Measurements from ENCODE around the gene WDR64. TPM values are rescaled to one million over a fixed set of nuclear protein-coding genes. Genes with fewer than 3 reads are reported as not detected.

Gene WDR64
- total and polyA plus RNA-seq, 4 donors: 0.02 to 0.70 (median 0.17) TPM

GRCh38 chr1:241695246-241696171, 43.4 kb downstream of the WDR64 start:
- Histone ChIP-seq H3K36me3 (ENCODE audit: control insufficient read depth in 4 of 4, insufficient read depth in 3 of 4, low read depth in 1 of 4, low read length in 3 of 4) (no peaks in the 10 kb centered on the region), H3K4me1 (ENCODE audit: control insufficient read depth in 4 of 4, insufficient read depth in 4 of 4, low read length in 3 of 4) (no peaks in the 10 kb centered on the region), H3K9me3 (ENCODE audit: control insufficient read depth in 4 of 4, low read length in 3 of 4) (peaks cover 0 to 1% (median 0%) of the 10 kb centered on the region in 4 donors), H3K27ac (ENCODE audit: low read depth in 1 of 2, low read length in 2 of 2) (no peak overlapping the region), H3K9ac (ENCODE audit: low read depth in 1 of 2, low read length in 2 of 2) (no peak overlapping the region), H3K4me3 (ENCODE audit: low read depth in 1 of 3, low read length in 3 of 3) (no peak overlapping the region), H3K27me3 (ENCODE audit: control insufficient read depth in 4 of 4, insufficient read depth in 4 of 4, low read length in 3 of 4) (no peaks in the 10 kb centered on the region)
- 76% methylated on average over 9 of the region's 9 CpGs for WGBS
- TF ChIP-seq EGR1 (IDR thresholded peaks at IDR 0.05; ENCODE audit: low read depth in 2 of 2): no peak
- no peak for TF ChIP-seq ATF3 (IDR thresholded peaks at IDR 0.05)
- no peak for TF ChIP-seq REST (IDR thresholded peaks at IDR 0.05)
- no peak for TF ChIP-seq SP1 (IDR thresholded peaks at IDR 0.05)
- no peak for TF ChIP-seq FOXA1 (IDR thresholded peaks at IDR 0.05)
- TF ChIP-seq HNF4G (IDR thresholded peaks at IDR 0.05): no peak
- no peak for DNase-seq (ENCODE audit: low spot score)

- H3K27ac ChIP-seq (ENCODE audit: low read depth in 1 of 2, low read length in 2 of 2): no peak overlapping the region
- H3K9me3 ChIP-seq (ENCODE audit: control insufficient read depth in 4 of 4, low read length in 3 of 4): peaks cover 0 to 1% (median 0%) of the 10 kb centered on the region in 4 donors
- no peak for TF ChIP-seq HNF4A (conservative IDR thresholded peaks at IDR 0.05)
- no peak for TF ChIP-seq RXRA (IDR thresholded peaks at IDR 0.05)
- no peak for TF ChIP-seq SP1 (IDR thresholded peaks at IDR 0.05)
- no peak for TF ChIP-seq ZBTB33 (IDR thresholded peaks at IDR 0.05)
- TF ChIP-seq FOXA2 (IDR thresholded peaks at IDR 0.05): no peak
- no peaks in the 10 kb centered on the region for H3K27me3 ChIP-seq (ENCODE audit: control insufficient read depth in 4 of 4, insufficient read depth in 4 of 4, low read length in 3 of 4)
- 80% methylated on average over 6 of the region's 6 CpGs for WGBS
- no peak overlapping the region for H3K9ac ChIP-seq (ENCODE audit: low read depth in 1 of 2, low read length in 2 of 2)
- no peak for DNase-seq (ENCODE audit: low spot score)
- no peaks in the 10 kb centered on the region for H3K36me3 ChIP-seq (ENCODE audit: control insufficient read depth in 4 of 4, insufficient read depth in 3 of 4, low read depth in 1 of 4, low read length in 3 of 4)
- H3K4me1 ChIP-seq (ENCODE audit: control insufficient read depth in 4 of 4, insufficient read depth in 4 of 4, low read length in 3 of 4): no peaks in the 10 kb centered on the region
- H3K4me3 ChIP-seq (ENCODE audit: low read depth in 1 of 3, low read length in 3 of 3): no peak overlapping the region
These were observed 44.2 kb downstream of the WDR64 start for GRCh38 chr1:241696172-241696814.

Data from liver (tissue), 9 donors.